Endothelial cell (in vitro differentiated cells): ENCODE data around the gene FAM156A. TPM values are rescaled to one million over a fixed set of nuclear protein-coding genes. Genes with fewer than 3 reads are reported as not detected.
"Not testable (repeated sequence)": the region's sequence is repeated elsewhere in the genome, so short reads cannot be mapped to it uniquely, and the experiment has no call there.

ENCODE experiments used
- DNase-seq: peaks from one replicate; pipeline ENCODE4 v3.0.0; 2021; ENCODE audit warnings: low spot score
- H3K27ac Mint-ChIP-seq: one replicate; pipeline ENCODE4 v1.8.0; 2021; ENCODE audit warnings: mixed read lengths, inconsistent platforms; ENCODE audit not compliant: unreplicated experiment
- H3K27me3 Mint-ChIP-seq: one replicate; pipeline ENCODE4 v1.8.0; 2021; ENCODE audit warnings: mild to moderate bottlenecking, moderate library complexity, mixed read lengths, inconsistent platforms; ENCODE audit not compliant: unreplicated experiment
- H3K36me3 Mint-ChIP-seq: one replicate; pipeline ENCODE4 v1.8.0; 2021; ENCODE audit warnings: mild to moderate bottlenecking, low read depth, mixed read lengths, inconsistent platforms; ENCODE audit not compliant: unreplicated experiment
- H3K4me1 Mint-ChIP-seq: one replicate; pipeline ENCODE4 v1.8.0; 2021; ENCODE audit warnings: mild to moderate bottlenecking, mixed read lengths, inconsistent platforms; ENCODE audit not compliant: unreplicated experiment
- H3K4me3 Mint-ChIP-seq: one replicate; pipeline ENCODE4 v1.8.0; 2021; ENCODE audit warnings: mild to moderate bottlenecking, mixed read lengths, inconsistent platforms; ENCODE audit not compliant: unreplicated experiment
- H3K9me3 Mint-ChIP-seq: one replicate; pipeline ENCODE4 v1.8.0; 2021; ENCODE audit warnings: mixed read lengths, inconsistent platforms; ENCODE audit not compliant: unreplicated experiment
- CTCF ChIP-seq: fragments of 200-600 bp; sonication (generic); IDR thresholded peaks from one replicate; pipeline ENCODE4 v1.5.0; 2021; ENCODE audit warnings: antibody characterized with exemption; ENCODE audit not compliant: unreplicated experiment
- total RNA-seq: library from RNA; stranded (reverse); fragmentation: NEBNext Ultra II Directional; extraction: Animal tissue kit (Norgen Biotek cat#: 25700); gene quantifications from one replicate; pipeline ENCODE4 v1.2.1, GENCODE V29; 2021; ENCODE audit not compliant: unreplicated experiment

The FAM156A gene
- total RNA-seq, 1 donor from 2014 or later = 18.7 TPM

GRCh38 chrX:52947501-52947900 is 10.8 kb downstream of the FAM156A start:
- H3K4me1 Mint-ChIP-seq, H3K27me3 Mint-ChIP-seq, DNase-seq, H3K4me3 Mint-ChIP-seq, H3K27ac Mint-ChIP-seq, H3K36me3 Mint-ChIP-seq, H3K9me3 Mint-ChIP-seq: not testable (repeated sequence)

GRCh38 chrX:52945838-52946494 is 12.4 kb downstream of the FAM156A start:
- not testable (repeated sequence) for DNase-seq, H3K9me3 Mint-ChIP-seq, H3K4me1 Mint-ChIP-seq

DNA sequence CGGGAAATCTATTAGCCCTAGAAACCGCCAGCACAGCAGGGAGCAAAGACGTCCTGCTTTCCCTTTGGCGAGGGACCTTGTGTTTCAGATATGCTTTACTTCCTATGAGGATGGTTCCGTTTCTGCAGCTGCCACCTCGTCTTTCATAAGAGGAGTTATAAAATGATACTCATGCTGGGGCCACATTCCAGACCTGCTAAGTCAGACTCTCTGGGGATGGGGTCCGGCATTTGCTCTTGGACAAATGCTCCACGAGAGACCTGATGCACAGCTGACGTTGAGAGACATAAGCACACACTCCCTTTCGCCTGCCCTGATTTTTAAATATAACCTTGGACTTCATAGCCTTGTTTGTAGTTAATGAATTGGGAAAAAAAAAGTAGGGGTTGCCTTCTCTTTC is 16.6 kb downstream of the FAM156A start:
- not testable (repeated sequence) for H3K27me3 Mint-ChIP-seq, H3K4me1 Mint-ChIP-seq, H3K4me3 Mint-ChIP-seq, H3K36me3 Mint-ChIP-seq, H3K27ac Mint-ChIP-seq, H3K9me3 Mint-ChIP-seq, DNase-seq

More at GRCh38 chrX:52945838-52946494, 12.4 kb downstream of the FAM156A start:
- H3K27ac Mint-ChIP-seq, H3K27me3 Mint-ChIP-seq, H3K36me3 Mint-ChIP-seq, H3K4me3 Mint-ChIP-seq: not testable (repeated sequence)

DNA sequence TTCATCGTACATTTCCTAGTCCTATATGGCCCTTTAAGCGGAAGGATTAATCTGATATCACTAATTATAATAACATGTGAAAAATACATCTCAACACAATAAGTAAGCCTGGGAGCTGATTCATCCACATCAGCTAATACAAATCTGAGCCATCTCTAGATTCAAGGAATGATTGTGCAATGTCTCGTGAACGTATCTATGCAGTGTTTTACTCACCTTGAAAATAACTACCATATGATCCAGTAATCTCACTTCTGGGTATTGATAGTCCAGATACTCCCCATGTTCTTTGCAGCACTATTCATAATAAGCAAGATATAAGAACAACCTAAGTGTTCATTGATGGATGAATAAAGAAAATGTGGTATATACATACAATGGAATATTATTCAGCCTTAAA is 17.6 kb downstream of the FAM156A start:
- H3K4me3 Mint-ChIP-seq, H3K4me1 Mint-ChIP-seq, H3K36me3 Mint-ChIP-seq, DNase-seq, H3K27ac Mint-ChIP-seq, H3K27me3 Mint-ChIP-seq, H3K9me3 Mint-ChIP-seq: not testable (repeated sequence)

GRCh38 chrX:52935470-52935784 is 22.9 kb downstream of the FAM156A start:
- Mint-ChIP-seq H3K27ac (peak overlapping the region; percentile 100), H3K4me3 (peak overlapping the region; percentile 97)
- H3K9me3 Mint-ChIP-seq, H3K36me3 Mint-ChIP-seq, DNase-seq, H3K27me3 Mint-ChIP-seq, H3K4me1 Mint-ChIP-seq: not testable (repeated sequence)

GRCh38 chrX:52934704-52935469 is 23.4 kb downstream of the FAM156A start:
- Mint-ChIP-seq H3K27ac (peak overlapping the region; percentile 100), H3K27me3 (peaks cover 4% of the 10 kb centered on the region), H3K4me3 (peak overlapping the region; percentile 97), H3K36me3 (no peaks in the 10 kb centered on the region), H3K9me3 (no peaks in the 10 kb centered on the region), H3K4me1 (peaks cover 2% of the 10 kb centered on the region)
- peak; percentile 82 for TF ChIP-seq CTCF
- peak; percentile 81 for DNase-seq

GRCh38 chrX:52933976-52934703 is 24.2 kb downstream of the FAM156A start:
- Mint-ChIP-seq H3K27me3 (peaks cover 4% of the 10 kb centered on the region), H3K27ac (peak overlapping the region; percentile 100), H3K4me1 (peaks cover 2% of the 10 kb centered on the region), H3K36me3 (no peaks in the 10 kb centered on the region), H3K4me3 (peak overlapping the region; percentile 97), H3K9me3 (no peaks in the 10 kb centered on the region)
- DNase-seq = no peak
- TF ChIP-seq CTCF = no peak
